Glomerular endothelial cell (primary cell): ENCODE data around the gene HIVEP3. TPM values are rescaled to one million over a fixed set of nuclear protein-coding genes. Genes with fewer than 3 reads are reported as not detected.

Experiments used
- DNase-seq: peaks from one replicate; pipeline ENCODE4 v3.0.0-alpha.2; 2011; ENCODE audit warnings: low read depth, low spot score; ENCODE audit errors: extremely low read depth
- total RNA-seq: library from RNA; depleted of rRNA; stranded (reverse); fragments of >200 nt; gene quantifications from 2 replicates; pipeline ENCODE4 v1.2.3, GENCODE V29; 2015

The HIVEP3 gene
- total RNA-seq, 1 donor from 2014 or later = 7.6 TPM

- DNase-seq = no peak
These were observed 434.7 kb downstream of the HIVEP3 start for GRCh38 chr1:41483960-41484401.

GRCh38 chr1:41483001-41483850 lies 435.5 kb downstream of the HIVEP3 start:
- no peak for DNase-seq

GRCh38 chr1:41482001-41482765 lies 436.5 kb downstream of the HIVEP3 start:
- no peak for DNase-seq

GRCh38 chr1:41481109-41481775 lies 437.5 kb downstream of the HIVEP3 start:
- no peak for DNase-seq

- no peak for DNase-seq
These were observed 438.3 kb downstream of the HIVEP3 start for GRCh38 chr1:41480204-41481108.

- no peak for DNase-seq
These were observed 438.9 kb downstream of the HIVEP3 start for GRCh38 chr1:41479808-41480160.

GRCh38 chr1:41479000-41479807 lies 439.5 kb downstream of the HIVEP3 start:
- DNase-seq = no peak

- no peak for DNase-seq
These were observed 440.5 kb downstream of the HIVEP3 start for GRCh38 chr1:41478118-41478748.

- DNase-seq = no peak
These were observed 441.8 kb downstream of the HIVEP3 start for GRCh38 chr1:41476807-41477361.

GRCh38 chr1:41475859-41476567 lies 442.7 kb downstream of the HIVEP3 start:
- no peak for DNase-seq

- DNase-seq = no peak
These were observed 443.4 kb downstream of the HIVEP3 start for GRCh38 chr1:41475346-41475745.

- no peak for DNase-seq
These were observed 444.0 kb downstream of the HIVEP3 start for GRCh38 chr1:41474490-41475271.

GRCh38 chr1:41473738-41474362 lies 444.9 kb downstream of the HIVEP3 start:
- DNase-seq = no peak

GRCh38 chr1:41471658-41472057 lies 447.1 kb downstream of the HIVEP3 start:
- no peak for DNase-seq

GRCh38 chr1:41469706-41470105 lies 449.0 kb downstream of the HIVEP3 start:
- DNase-seq = no peak

- no peak for DNase-seq
These were observed 450.5 kb downstream of the HIVEP3 start for GRCh38 chr1:41468122-41468762.
